Neural crest cell (in vitro differentiated cells): ENCODE results near the gene DAB2IP. TPM values are rescaled to one million over a fixed set of nuclear protein-coding genes. Genes with fewer than 3 reads are reported as not detected.

Experiments
- DNase-seq: peaks from one replicate; pipeline ENCODE4 v3.0.0; 2021; ENCODE audit warnings: low read depth, mixed read lengths, low spot score
- H3K27ac Mint-ChIP-seq: one replicate; pipeline ENCODE4 v1.8.0; 2021; ENCODE audit warnings: mild to moderate bottlenecking, mixed read lengths; ENCODE audit not compliant: unreplicated experiment
- H3K27me3 Mint-ChIP-seq: 2 replicates; pipeline ENCODE4 v1.8.0; 2021; ENCODE audit warnings: low read depth, mild to moderate bottlenecking, mixed read lengths
- H3K36me3 Mint-ChIP-seq: 2 replicates; pipeline ENCODE4 v1.8.0; 2021; ENCODE audit warnings: low read depth, mild to moderate bottlenecking, mixed read lengths
- H3K4me1 Mint-ChIP-seq: 2 replicates; pipeline ENCODE4 v1.8.0; 2021; ENCODE audit warnings: mixed read lengths
- H3K4me3 Mint-ChIP-seq: one replicate; pipeline ENCODE4 v1.8.0; 2021; ENCODE audit warnings: mild to moderate bottlenecking, mixed read lengths
- H3K9me3 Mint-ChIP-seq: 2 replicates; pipeline ENCODE4 v1.8.0; 2021; ENCODE audit warnings: mixed read lengths
- CTCF ChIP-seq: fragments of 200-600 bp; sonication (generic); conservative IDR thresholded peaks from 2 replicates; pipeline ENCODE4 v1.5.0; 2021; ENCODE audit warnings: antibody characterized with exemption, mild to moderate bottlenecking
- total RNA-seq: library from RNA; stranded (reverse); gene quantifications from 2 replicates; pipeline ENCODE4 v1.2.1, GENCODE V29; 2021

DAB2IP gene
- total RNA-seq, 1 donor from 2014 or later = 48.3 TPM

GRCh38 chr9:121815084-121815483 lies 163.7 kb downstream of the DAB2IP start:
- Mint-ChIP-seq H3K27me3 (peaks cover 29% of the 10 kb centered on the region), H3K4me3 (no peak overlapping the region), H3K27ac (no peak overlapping the region), H3K36me3 (no peaks in the 10 kb centered on the region), H3K4me1 (peaks cover 50% of the 10 kb centered on the region), H3K9me3 (no peaks in the 10 kb centered on the region)
- no peak for DNase-seq
- no peak for TF ChIP-seq CTCF

GRCh38 chr9:121815546-121816448 lies 164.4 kb downstream of the DAB2IP start:
- H3K9me3 Mint-ChIP-seq = no peaks in the 10 kb centered on the region
- peaks cover 29% of the 10 kb centered on the region for H3K27me3 Mint-ChIP-seq
- H3K4me3 Mint-ChIP-seq = no peak overlapping the region
- H3K4me1 Mint-ChIP-seq = peaks cover 54% of the 10 kb centered on the region
- no peaks in the 10 kb centered on the region for H3K36me3 Mint-ChIP-seq
- no peak for TF ChIP-seq CTCF
- DNase-seq = no peak
- no peak overlapping the region for H3K27ac Mint-ChIP-seq

GRCh38 chr9:121816449-121816817 lies 165.0 kb downstream of the DAB2IP start:
- no peak for DNase-seq
- no peak overlapping the region for H3K4me3 Mint-ChIP-seq
- TF ChIP-seq CTCF = no peak
- peaks cover 29% of the 10 kb centered on the region for H3K27me3 Mint-ChIP-seq
- H3K27ac Mint-ChIP-seq = no peak overlapping the region
- no peaks in the 10 kb centered on the region for H3K9me3 Mint-ChIP-seq
- peaks cover 58% of the 10 kb centered on the region for H3K4me1 Mint-ChIP-seq
- H3K36me3 Mint-ChIP-seq = no peaks in the 10 kb centered on the region

GRCh38 chr9:121816845-121817450 lies 165.5 kb downstream of the DAB2IP start:
- TF ChIP-seq CTCF = no peak
- Mint-ChIP-seq H3K36me3 (no peaks in the 10 kb centered on the region), H3K4me3 (peak overlapping the region; percentile 17), H3K4me1 (peaks cover 58% of the 10 kb centered on the region), H3K27ac (peak overlapping the region; percentile 28), H3K9me3 (no peaks in the 10 kb centered on the region), H3K27me3 (peaks cover 29% of the 10 kb centered on the region)
- no peak for DNase-seq

GRCh38 chr9:121817476-121817875 lies 166.0 kb downstream of the DAB2IP start:
- DNase-seq = no peak
- no peak for TF ChIP-seq CTCF
- Mint-ChIP-seq H3K27ac (no peak overlapping the region), H3K4me3 (no peak overlapping the region), H3K27me3 (peaks cover 29% of the 10 kb centered on the region), H3K4me1 (peaks cover 56% of the 10 kb centered on the region), H3K36me3 (no peaks in the 10 kb centered on the region), H3K9me3 (no peaks in the 10 kb centered on the region)
